ENCODE results near the gene ABCA7. TPM values are rescaled to one million over a fixed set of nuclear protein-coding genes. Genes with fewer than 3 reads are reported as not detected.
A peak's percentile ranks its signal among the peaks of the same experiment; 100 is the strongest.

The ABCA7 gene
- total RNA-seq, 2 experiments from 2014 or later: 114 to 118 TPM

GRCh38 chr19:1061987-1062386 is 22.1 kb downstream of the ABCA7 start:
- TF ChIP-seq CTCF (IDR thresholded peaks at IDR 0.05): no peak
- ATAC-seq (ENCODE audit: poor library complexity): no peak
- Histone ChIP-seq H3K9me3 (ENCODE audit: control insufficient read depth in 1 of 2, insufficient read depth in 1 of 2, low read length in 2 of 2) (peaks cover 4 to 5% of the 10 kb centered on the region in 2 experiments), H3K36me3 (ENCODE audit: insufficient read depth, low read length) (peaks cover 14% of the 10 kb centered on the region), H3K4me1 (ENCODE audit: insufficient read depth, low read length) (peaks cover 62% of the 10 kb centered on the region), H3K27me3 (ENCODE audit: control insufficient read depth in 1 of 2, insufficient read depth in 2 of 2, low read length in 2 of 2) (no peaks in the 10 kb centered on the region), H3K4me3 (ENCODE audit: low read length) (no peak overlapping the region), H3K27ac (ENCODE audit: low read depth in 1 of 2, low read length in 2 of 2) (no peak overlapping the region)
- no peak overlapping the region for H3K27ac Mint-ChIP-seq
- H3K27me3 Mint-ChIP-seq: no peaks in the 10 kb centered on the region
- H3K4me3 Mint-ChIP-seq: no peak overlapping the region
- H3K36me3 Mint-ChIP-seq (ENCODE audit: low read depth): peaks cover 30% of the 10 kb centered on the region
- ChIA-PET POLR2A (interaction anchor here (1.3 to 21.0 kb wide), 2 partner anchors 20 to 34 kb away, joined by 3 to 1253 read pairs; no protein-coding TSS in a partner anchor), CTCF (no interaction called here)
- DNase-seq: no peak
- intact Hi-C loops (cut with DNase I, micrococcal nuclease): no loop called here
- peaks cover 54% of the 10 kb centered on the region for H3K4me1 Mint-ChIP-seq (ENCODE audit: low read depth)
- H3K9me3 Mint-ChIP-seq: no peaks in the 10 kb centered on the region

- peaks cover 0 to under 1% of the 10 kb centered on the region in 2 experiments for H3K9me3 ChIP-seq (ENCODE audit: control insufficient read depth in 1 of 2, insufficient read depth in 1 of 2, low read length in 2 of 2)
- intact Hi-C loops (cut with DNase I, micrococcal nuclease): no loop called here
These were observed 22.6 kb downstream of the ABCA7 start for GRCh38 chr19:1062387-1063029.

More at GRCh38 chr19:1062387-1063029, 22.6 kb downstream of the ABCA7 start:
- Histone ChIP-seq H3K27ac (ENCODE audit: low read depth in 1 of 2, low read length in 2 of 2) (no peak overlapping the region), H3K4me3 (ENCODE audit: low read length) (no peak overlapping the region), H3K36me3 (ENCODE audit: insufficient read depth, low read length) (peaks cover 13% of the 10 kb centered on the region), H3K27me3 (ENCODE audit: control insufficient read depth in 1 of 2, insufficient read depth in 2 of 2, low read length in 2 of 2) (no peaks in the 10 kb centered on the region), H3K4me1 (ENCODE audit: insufficient read depth, low read length) (peaks cover 57% of the 10 kb centered on the region)
- peak; percentile 1 for ATAC-seq (ENCODE audit: poor library complexity)
- ChIA-PET POLR2A (interaction anchor here (1.3 to 21.0 kb wide), 2 partner anchors 20 to 35 kb away, joined by 3 to 1253 read pairs; no protein-coding TSS in a partner anchor), CTCF (no interaction called here)
- Mint-ChIP-seq H3K27ac (no peak overlapping the region), H3K9me3 (no peaks in the 10 kb centered on the region), H3K4me1 (ENCODE audit: low read depth) (peaks cover 49% of the 10 kb centered on the region), H3K36me3 (ENCODE audit: low read depth) (peaks cover 25% of the 10 kb centered on the region), H3K4me3 (no peak overlapping the region), H3K27me3 (no peaks in the 10 kb centered on the region)
- TF ChIP-seq CTCF (IDR thresholded peaks at IDR 0.05): no peak
- DNase-seq: peak in 1 of 14 experiments; percentile 48

Data from CD4-positive, alpha-beta T cell (primary cell).